Mesendoderm (in vitro differentiated cells): ENCODE data around the gene XXYLT1.
"Not testable (repeated sequence)": the region's sequence is repeated elsewhere in the genome, so short reads cannot be mapped to it uniquely, and the experiment has no call there.

ENCODE experiments used
- DNase-seq: peaks from one replicate; pipeline ENCODE4 v3.0.0; 2013
- H2AK5ac ChIP-seq: 2 replicates; pipeline ENCODE4 v1.6.1; 2013; ENCODE audit warnings: low read length, inconsistent platforms
- H2BK120ac ChIP-seq: 2 replicates; pipeline ENCODE4 v1.6.1; 2013; ENCODE audit warnings: low read depth, mild to moderate bottlenecking, low read length, moderate library complexity, mixed read lengths
- H2BK15ac ChIP-seq: replicated peaks from 2 replicates; pipeline ENCODE4 v1.6.1; 2013; ENCODE audit warnings: low read depth, mild to moderate bottlenecking, moderate library complexity
- H2BK5ac ChIP-seq: 2 replicates; pipeline ENCODE4 v1.6.1; 2013; ENCODE audit warnings: low read length, inconsistent platforms
- H3K18ac ChIP-seq: 2 replicates; pipeline ENCODE4 v1.6.1; 2013; ENCODE audit warnings: mild to moderate bottlenecking, low read length, mixed read lengths
- H3K23ac ChIP-seq: one replicate; pipeline ENCODE4 v1.6.1; 2013; ENCODE audit warnings: low read length
- H3K27ac ChIP-seq: 2 replicates; pipeline ENCODE4 v1.5.1; 2013; ENCODE audit warnings: low read depth, mild to moderate bottlenecking, inconsistent platforms, low read length, moderate library complexity
- H3K27me3 ChIP-seq: 2 replicates; pipeline ENCODE4 v1.6.1; 2013; ENCODE audit warnings: low read length, control low read depth, mild to moderate bottlenecking, inconsistent platforms; ENCODE audit not compliant: insufficient read depth, poor library complexity
- H3K36me3 ChIP-seq: 2 replicates; pipeline ENCODE4 v1.6.1; 2013; ENCODE audit warnings: low read length, inconsistent platforms; ENCODE audit not compliant: control insufficient read depth, insufficient read depth
- H3K4ac ChIP-seq: one replicate; pipeline ENCODE4 v1.6.1; 2013; ENCODE audit warnings: low read depth, mild to moderate bottlenecking, low read length, moderate library complexity
- H3K4me1 ChIP-seq: 2 replicates; pipeline ENCODE4 v1.6.1; 2013; ENCODE audit warnings: low read depth, low read length, inconsistent platforms; ENCODE audit not compliant: control insufficient read depth
- H3K4me2 ChIP-seq: 2 replicates; pipeline ENCODE4 v1.6.1; 2013; ENCODE audit warnings: low read length
- H3K4me3 ChIP-seq: 2 replicates; pipeline ENCODE4 v1.5.1; 2013; ENCODE audit warnings: mild to moderate bottlenecking, low read length
- H3K56ac ChIP-seq: one replicate; pipeline ENCODE4 v1.6.1; 2013; ENCODE audit warnings: low read length
- H3K79me1 ChIP-seq: 2 replicates; pipeline ENCODE4 v1.6.1; 2013; ENCODE audit warnings: low read length, inconsistent platforms
- H3K79me2 ChIP-seq: 2 replicates; pipeline ENCODE4 v1.6.1; 2013; ENCODE audit warnings: mild to moderate bottlenecking, low read length; ENCODE audit not compliant: control insufficient read depth, insufficient read depth
- H3K9ac ChIP-seq: 2 replicates; pipeline ENCODE4 v1.6.1; 2013; ENCODE audit warnings: low read length, inconsistent platforms
- H4K5ac ChIP-seq: one replicate; pipeline ENCODE4 v1.6.1; 2013; ENCODE audit warnings: low read length
- H4K8ac ChIP-seq: one replicate; pipeline ENCODE4 v1.6.1; 2013; ENCODE audit warnings: low read depth, mild to moderate bottlenecking, control low read depth, low read length, moderate library complexity
- WGBS: extraction: QIAGEN DNeasy Blood & Tissue Kit; methylation state at CpG from one replicate; pipeline ENCODE4 v1.1.7; 2013; ENCODE audit warnings: low lambda C conversion rate, missing lambda C conversion rate; ENCODE audit not compliant: insufficient coverage; ENCODE audit errors: extremely low coverage; 5-methylcytosine and 5-hydroxymethylcytosine counted together

The XXYLT1 gene

GRCh38 chr3:195236076-195236798, 34.7 kb downstream of the XXYLT1 start:
- H3K23ac ChIP-seq: no peak overlapping the region
- no peaks in the 10 kb centered on the region for H3K36me3 ChIP-seq
- H3K56ac ChIP-seq: no peak overlapping the region
- H3K9ac ChIP-seq: no peak overlapping the region
- no peak overlapping the region for H3K27ac ChIP-seq
- H3K4ac ChIP-seq: no peak overlapping the region
- peaks cover 4% of the 10 kb centered on the region for H3K79me2 ChIP-seq
- no peak overlapping the region for H3K4me3 ChIP-seq
- no peak overlapping the region for H2BK5ac ChIP-seq
- H3K18ac ChIP-seq: no peak overlapping the region
- no peak for DNase-seq
- no CpG with 5 or more reads among the region's 5 CpGs for WGBS
- H2BK120ac ChIP-seq: no peak overlapping the region
- peaks cover 8% of the 10 kb centered on the region for H3K79me1 ChIP-seq
- no peaks in the 10 kb centered on the region for H3K27me3 ChIP-seq
- H3K4me2 ChIP-seq: no peak overlapping the region
- H4K5ac ChIP-seq: no peak overlapping the region
- no peak overlapping the region for H2AK5ac ChIP-seq
- H2BK15ac ChIP-seq: no peak overlapping the region
- H3K4me1 ChIP-seq: no peaks in the 10 kb centered on the region
- H4K8ac ChIP-seq: no peak overlapping the region

- Histone ChIP-seq H3K79me1 (peaks cover 2% of the 10 kb centered on the region), H2AK5ac (no peak overlapping the region), H3K79me2 (no peaks in the 10 kb centered on the region), H3K56ac (no peak overlapping the region), H3K4me1 (no peaks in the 10 kb centered on the region), H3K36me3 (no peaks in the 10 kb centered on the region), H3K4me2 (no peak overlapping the region), H2BK120ac (no peak overlapping the region), H3K23ac (no peak overlapping the region), H3K4ac (no peak overlapping the region), H3K27me3 (no peaks in the 10 kb centered on the region), H2BK5ac (no peak overlapping the region), H4K5ac (no peak overlapping the region), H3K4me3 (no peak overlapping the region), H3K9ac (no peak overlapping the region), H3K18ac (no peak overlapping the region), H2BK15ac (no peak overlapping the region), H3K27ac (no peak overlapping the region), H4K8ac (no peak overlapping the region)
- DNase-seq: no peak
- no CpG with 5 or more reads among the region's 1 CpG for WGBS
Measured at GRCh38 chr3:195230244-195230643, 40.7 kb downstream of the XXYLT1 start.

GRCh38 chr3:195228886-195229285, 42.1 kb downstream of the XXYLT1 start:
- not testable (repeated sequence) for H2BK120ac ChIP-seq, H2AK5ac ChIP-seq, H3K4me3 ChIP-seq, H3K4ac ChIP-seq, H2BK5ac ChIP-seq, H2BK15ac ChIP-seq, H3K9ac ChIP-seq, H3K79me1 ChIP-seq, H4K5ac ChIP-seq, H3K4me2 ChIP-seq, H3K23ac ChIP-seq, H3K79me2 ChIP-seq, H3K4me1 ChIP-seq, H4K8ac ChIP-seq, H3K18ac ChIP-seq, H3K56ac ChIP-seq, DNase-seq, H3K27me3 ChIP-seq, H3K36me3 ChIP-seq, H3K27ac ChIP-seq
- no CpG with 5 or more reads among the region's 5 CpGs for WGBS

- H3K56ac ChIP-seq: no peak overlapping the region
- no peak overlapping the region for H3K23ac ChIP-seq
- no peaks in the 10 kb centered on the region for H3K79me2 ChIP-seq
- H2AK5ac ChIP-seq: no peak overlapping the region
- H3K4me3 ChIP-seq: no peak overlapping the region
- H2BK15ac ChIP-seq: no peak overlapping the region
- no peak overlapping the region for H3K18ac ChIP-seq
- H3K4ac ChIP-seq: no peak overlapping the region
- no peaks in the 10 kb centered on the region for H3K36me3 ChIP-seq
- no peak for DNase-seq
- no peaks in the 10 kb centered on the region for H3K27me3 ChIP-seq
- no peak overlapping the region for H4K8ac ChIP-seq
- no CpG with 5 or more reads among the region's 6 CpGs for WGBS
- H3K9ac ChIP-seq: no peak overlapping the region
- H2BK120ac ChIP-seq: no peak overlapping the region
- no peak overlapping the region for H4K5ac ChIP-seq
- no peak overlapping the region for H3K4me2 ChIP-seq
- H3K4me1 ChIP-seq: no peaks in the 10 kb centered on the region
- peaks cover 2% of the 10 kb centered on the region for H3K79me1 ChIP-seq
- no peak overlapping the region for H3K27ac ChIP-seq
- H2BK5ac ChIP-seq: no peak overlapping the region
Measured at GRCh38 chr3:195227871-195228270, 43.1 kb downstream of the XXYLT1 start.

GRCh38 chr3:195226900-195227447, 44.0 kb downstream of the XXYLT1 start:
- Histone ChIP-seq H3K4me2 (no peak overlapping the region), H4K8ac (no peak overlapping the region), H2BK120ac (no peak overlapping the region), H3K79me1 (peaks cover 5% of the 10 kb centered on the region), H2BK5ac (no peak overlapping the region), H3K18ac (no peak overlapping the region), H3K4ac (no peak overlapping the region), H2BK15ac (no peak overlapping the region), H2AK5ac (no peak overlapping the region), H3K27me3 (no peaks in the 10 kb centered on the region), H3K23ac (no peak overlapping the region), H3K4me3 (no peak overlapping the region), H4K5ac (no peak overlapping the region), H3K27ac (no peak overlapping the region), H3K79me2 (no peaks in the 10 kb centered on the region), H3K56ac (no peak overlapping the region), H3K36me3 (no peaks in the 10 kb centered on the region), H3K4me1 (no peaks in the 10 kb centered on the region), H3K9ac (no peak overlapping the region)
- DNase-seq: peak; percentile 62
- no CpG with 5 or more reads among the region's 9 CpGs for WGBS

- H4K5ac ChIP-seq: no peak overlapping the region
- no peak overlapping the region for H3K18ac ChIP-seq
- no peak overlapping the region for H3K23ac ChIP-seq
- H3K27me3 ChIP-seq: no peaks in the 10 kb centered on the region
- H3K79me1 ChIP-seq: peaks cover 6% of the 10 kb centered on the region
- H3K4me3 ChIP-seq: no peak overlapping the region
- H3K56ac ChIP-seq: no peak overlapping the region
- no peak for DNase-seq
- H3K79me2 ChIP-seq: no peaks in the 10 kb centered on the region
- no peak overlapping the region for H3K9ac ChIP-seq
- H2BK120ac ChIP-seq: no peak overlapping the region
- H3K36me3 ChIP-seq: no peaks in the 10 kb centered on the region
- H3K4ac ChIP-seq: no peak overlapping the region
- no peak overlapping the region for H3K4me2 ChIP-seq
- H3K27ac ChIP-seq: no peak overlapping the region
- no peak overlapping the region for H4K8ac ChIP-seq
- no peak overlapping the region for H2BK15ac ChIP-seq
- no CpG with 5 or more reads among the region's 7 CpGs for WGBS
- H2BK5ac ChIP-seq: no peak overlapping the region
- H2AK5ac ChIP-seq: no peak overlapping the region
- H3K4me1 ChIP-seq: no peaks in the 10 kb centered on the region
Measured at GRCh38 chr3:195226445-195226844, 44.5 kb downstream of the XXYLT1 start.
